HepG2 (cell line): ENCODE data around the gene MORN1. TPM values are rescaled to one million over a fixed set of nuclear protein-coding genes. Genes with fewer than 3 reads are reported as not detected.

ENCODE experiments used
- ATAC-seq: fragments of 200-7000 bp; cut with Tn5 transposase; 3 replicates; pipeline ENCODE4 v1.9.1; 2020; ENCODE audit warnings: mild to moderate bottlenecking, moderate library complexity
- BruUV-seq: library from RNA; stranded (reverse); fragments of 400-500 nt; replicated peaks from 2 replicates; lab custom pipeline; 2021; lab: Mats Ljungman, UMichigan
- CTCF ChIA-PET: fragments of 300-600 bp; formaldehyde crosslinking; extraction: SDS; loops from one replicate; lab custom pipeline; 2021; ENCODE audit warnings: low total read pairs, inconsistent platforms, low intra/inter-chr PET ratio; lab: Yijun Ruan, JAX
- POLR2A ChIA-PET: fragments of 350-600 bp; sonication (Branson Sonifier 250); formaldehyde crosslinking; loops from one replicate; lab custom pipeline; 2020; ENCODE audit warnings: antibody characterized with exemption, inconsistent platforms; lab: Yijun Ruan, JAX
- DNase-seq: peaks from one replicate; pipeline ENCODE4 v3.0.0-alpha.2; 2015; ENCODE audit warnings: low spot score
- FAIRE-seq: peaks from 3 replicates; lab custom pipeline; 2011; peaks lifted over from hg19 to GRCh38; lab: Jason Lieb, UNC
- H2AFZ ChIP-seq: one replicate; pipeline ENCODE4 v1.6.1; 2011; ENCODE audit warnings: low read length, inconsistent platforms
- H3K27ac ChIP-seq: fragments of 300-600 bp; 3 replicates; pipeline ENCODE4 v1.8.0; 2011; ENCODE audit warnings: mixed run types, mild to moderate bottlenecking, mixed read lengths, low read length, inconsistent platforms; ENCODE audit not compliant: insufficient read depth; ENCODE audit errors: extremely low read length
- H3K27me3 ChIP-seq, 2 experiments: fragments of 200-600 bp in 1 of 2; 2 replicates in 1 of 2; 3 replicates in 1 of 2; pipeline versions ENCODE4 v1.6.0 to v1.8.0; 2011; ENCODE audit warnings: low read length in 2 of 2, mild to moderate bottlenecking in 2 of 2, moderate library complexity in 2 of 2, inconsistent platforms in 1 of 2; ENCODE audit not compliant: insufficient read depth in 2 of 2, control insufficient read depth in 1 of 2
- H3K36me3 ChIP-seq, 2 experiments: fragments of 200-600 bp in 1 of 2; replicated peaks in 1 of 2; 2 replicates in 1 of 2; 3 replicates in 1 of 2; pipeline versions ENCODE4 v1.5.1 to v1.8.0; 2011; ENCODE audit warnings: low read length in 2 of 2, inconsistent platforms in 1 of 2; ENCODE audit not compliant: insufficient read depth in 2 of 2, control insufficient read depth in 1 of 2
- H3K4me1 ChIP-seq: 2 replicates; pipeline ENCODE4 v1.5.1; 2012; ENCODE audit warnings: low read length, inconsistent platforms; ENCODE audit not compliant: insufficient read depth
- H3K4me2 ChIP-seq: 2 replicates; pipeline ENCODE4 v1.6.0; 2011; ENCODE audit warnings: low read depth, low read length, inconsistent platforms
- H3K4me3 ChIP-seq, 3 experiments: fragments of 200-600 bp in 1 of 3; sonication (generic), shearing (Covaris generic) in 1 of 3; replicated peaks in 1 of 3; 2 replicates each; pipeline ENCODE4 v1.5.1; 2011 to 2016; ENCODE audit warnings: low read length in 3 of 3, inconsistent platforms in 2 of 3, low read depth in 2 of 3, mild to moderate bottlenecking in 2 of 3, control low read depth in 1 of 3, mixed read lengths in 1 of 3; ENCODE audit not compliant: insufficient read depth in 1 of 3
- H3K79me2 ChIP-seq: one replicate; pipeline ENCODE4 v1.6.1; 2011; ENCODE audit warnings: low read length, inconsistent platforms; ENCODE audit not compliant: insufficient read depth
- H3K9ac ChIP-seq: 2 replicates; pipeline ENCODE4 v1.6.0; 2011; ENCODE audit warnings: mild to moderate bottlenecking, low read depth, low read length, inconsistent platforms; ENCODE audit not compliant: insufficient read depth
- H3K9me3 ChIP-seq: 2 replicates; pipeline ENCODE4 v1.5.1; 2012; ENCODE audit warnings: mild to moderate bottlenecking, low read length
- H4K20me1 ChIP-seq: 2 replicates; pipeline ENCODE4 v1.6.0; 2011; ENCODE audit warnings: inconsistent platforms, mild to moderate bottlenecking, low read length, moderate library complexity; ENCODE audit not compliant: insufficient read depth
- AGO2 ChIP-seq: fragments of 200-400 bp; formaldehyde crosslinking; optimal IDR thresholded peaks from 2 replicates; pipeline ENCODE3; 2017; ENCODE audit warnings: mild to moderate bottlenecking, low read depth, low read length, moderate library complexity
- ASH2L ChIP-seq: fragments of 300-600, 200-600 bp; sonication (generic); IDR thresholded peaks from 2 replicates; pipeline ENCODE4 v1.7.0; 2017; ENCODE audit warnings: low read depth, mild to moderate bottlenecking, moderate library complexity, mixed read lengths, low read length; ENCODE audit not compliant: insufficient read length
- ATF6 ChIP-seq: sonication (generic); formaldehyde crosslinking; conservative IDR thresholded peaks from 2 replicates; pipeline ENCODE4 v1.4.0; 2020; ENCODE audit warnings: missing genetic modification reagents
- CREM ChIP-seq, 2 experiments: sonication (generic) in 1 of 2; formaldehyde crosslinking in 1 of 2; IDR thresholded peaks; 2 replicates each; pipeline versions ENCODE4 v1.4.0 to v1.6.1; 2016 to 2020; ENCODE audit warnings: antibody characterized with exemption in 1 of 2, mild to moderate bottlenecking in 1 of 2, missing genetic modification reagents in 1 of 2
- CTCF ChIP-seq: sonication (generic); formaldehyde crosslinking; IDR thresholded peaks from 2 replicates; pipeline ENCODE4 v1.5.0; 2020; ENCODE audit warnings: mild to moderate bottlenecking, missing genetic modification reagents, moderate library complexity
- MAFG ChIP-seq: sonication (generic); formaldehyde crosslinking; IDR thresholded peaks from 2 replicates; pipeline ENCODE4 v1.5.1; 2020; ENCODE audit warnings: mild to moderate bottlenecking, missing genetic modification reagents
- MXI1 ChIP-seq: IDR thresholded peaks from 3 replicates; pipeline ENCODE4 v1.6.1; 2012; ENCODE audit warnings: low read depth, low read length, inconsistent platforms, borderline replicate concordance
- NR1H2 ChIP-seq: sonication (generic); formaldehyde crosslinking; IDR thresholded peaks from 2 replicates; pipeline ENCODE4 v1.8.1; 2022; ENCODE audit warnings: low read depth, missing genetic modification reagents, borderline replicate concordance
- RBM22 ChIP-seq: fragments of 200-400 bp; formaldehyde crosslinking; optimal IDR thresholded peaks from 2 replicates; pipeline ENCODE3; 2017; ENCODE audit warnings: mild to moderate bottlenecking, low read length, moderate library complexity
- SIX1 ChIP-seq: sonication (generic); formaldehyde crosslinking; IDR thresholded peaks from 2 replicates; pipeline ENCODE4 v1.4.0; 2020; ENCODE audit warnings: missing genetic modification reagents, borderline replicate concordance
- SMAD1 ChIP-seq: sonication (generic); formaldehyde crosslinking; IDR thresholded peaks from 2 replicates; pipeline ENCODE4 v1.4.0; 2020; ENCODE audit warnings: missing genetic modification reagents, low read depth, mild to moderate bottlenecking, borderline replicate concordance
- ZNF101 ChIP-seq: sonication (generic); formaldehyde crosslinking; IDR thresholded peaks from 2 replicates; pipeline ENCODE4 v1.4.0; 2020; ENCODE audit warnings: mild to moderate bottlenecking, low read depth, missing genetic modification reagents, borderline replicate concordance
- WGBS: methylation state at CpG from one replicate; pipeline ENCODE4 v1.1.6; 2017; ENCODE audit warnings: low lambda C conversion rate; 5-methylcytosine and 5-hydroxymethylcytosine counted together
- in situ Hi-C: cut with HindIII; loops from 2 replicates; pipeline ENCODE4 v1.10.0; 2017; ENCODE audit warnings: low pct_unique_long_range_greater_than_20kb; ENCODE audit not compliant: extremely low pct_ligation_motif_present
- intact Hi-C: fragments of 100-400 bp; cut with micrococcal nuclease; formaldehyde crosslinking; loops from one replicate; pipeline ENCODE4 v1.10.0; 2022; ENCODE audit not compliant: unreplicated experiment
- polyA plus RNA-seq, 8 experiments: library from polyadenylated mRNA; depleted of rRNA in 3 of 8; stranded (reverse) in 7 of 8; unstranded in 1 of 8; fragments of >200 nt; fragmentation: Illumina TruSeq in 4 of 8; extraction: Trizol in 4 of 8; gene quantifications; 2 replicates each; pipeline versions ENCODE4 v1.2.1 to v1.2.3, GENCODE V29; 2011 to 2016; ENCODE audit warnings: low read depth in 4 of 8, missing spikeins in 1 of 8, mixed read lengths in 1 of 8; ENCODE audit not compliant: insufficient read depth in 1 of 8
- total RNA-seq, 5 experiments: library from RNA; depleted of rRNA; stranded (reverse); fragments of >200 nt; fragmentation: Illumina TruSeq; extraction: Trizol; gene quantifications; 2 replicates each; pipeline ENCODE4 v1.2.3, GENCODE V29; 2016; ENCODE audit warnings: low read depth in 1 of 5
- TF ChIP-seq, protein P1 (sequence below): sonication (generic); formaldehyde crosslinking; IDR thresholded peaks from 2 replicates; pipeline ENCODE4 v1.4.0; 2020; ENCODE audit warnings: missing genetic modification reagents

The MORN1 gene
- total and polyA plus RNA-seq, 2 of the 13 experiments (the other 11 are each of a cell fraction or from before 2014, with no cell fraction given): 3.1 to 6.5 TPM

DNA sequence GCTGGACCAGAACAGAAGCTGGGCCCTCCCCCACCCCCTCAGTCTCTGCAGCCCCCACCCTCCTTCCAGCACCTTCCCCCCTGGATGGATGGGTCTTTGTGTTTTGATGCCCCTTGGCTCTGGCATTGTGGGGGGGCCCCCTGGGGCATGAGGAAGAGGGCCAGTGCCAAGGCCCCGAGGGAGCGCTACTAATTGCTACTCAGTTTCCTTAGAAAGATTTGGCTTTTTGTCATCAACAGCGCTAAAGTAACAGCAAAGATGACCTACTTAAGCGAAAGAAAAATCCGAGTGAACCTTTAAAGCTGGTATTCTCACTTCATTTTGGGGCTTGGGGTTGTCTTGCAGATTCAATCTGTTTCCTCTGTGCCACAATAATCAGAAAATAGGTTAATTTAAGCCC, 99.8 kb downstream of the MORN1 start (continued):
- TF ChIP-seq, protein P1, sequence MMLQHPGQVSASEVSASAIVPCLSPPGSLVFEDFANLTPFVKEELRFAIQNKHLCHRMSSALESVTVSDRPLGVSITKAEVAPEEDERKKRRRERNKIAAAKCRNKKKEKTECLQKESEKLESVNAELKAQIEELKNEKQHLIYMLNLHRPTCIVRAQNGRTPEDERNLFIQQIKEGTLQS (CRISPR knock-in tag): no peak
- no peak for TF ChIP-seq MXI1
- no peak for TF ChIP-seq CREM (IDR thresholded peaks at IDR 0.05)
- TF ChIP-seq CREM (CRISPR knock-in tag; IDR thresholded peaks at IDR 0.05): no peak
- TF ChIP-seq CTCF (CRISPR knock-in tag): no peak

GRCh38 chr1:2290595-2291510, 100.5 kb downstream of the MORN1 start:
- ChIA-PET CTCF (no interaction called here), POLR2A (no interaction called here)
- Histone ChIP-seq H3K27me3 (no peaks in the 10 kb centered on the region), H3K36me3 (peaks cover 2 to 12% of the 10 kb centered on the region in 2 experiments; a peak in 1 of 5 replicates), H3K9ac (no peak overlapping the region), H3K9me3 (no peaks in the 10 kb centered on the region), H3K4me1 (no peaks in the 10 kb centered on the region), H3K4me3 (no peak overlapping the region), H3K79me2 (peaks cover 75% of the 10 kb centered on the region), H3K27ac (no peak overlapping the region), H4K20me1 (peaks cover 31% of the 10 kb centered on the region; the same call in 1 of the 2 replicates), H3K4me2 (no peak overlapping the region), H2AFZ (no peak overlapping the region)
- in situ Hi-C loops (no loop called here), intact Hi-C loops (no loop called here)
- WGBS: 96% methylated on average over 33 of the region's 41 CpGs
- DNase-seq (no peak), FAIRE-seq (no peak), ATAC-seq (no peak)
- TF ChIP-seq SMAD1 (CRISPR knock-in tag) (no peak), NR1H2 (CRISPR knock-in tag) (no peak), MAFG (CRISPR knock-in tag) (no peak), ZNF101 (CRISPR knock-in tag) (no peak), RBM22 (peak; percentile 72), ATF6 (CRISPR knock-in tag) (no peak), AGO2 (peak; percentile 49), SIX1 (no peak), ASH2L (no peak)
- no TSS peak for BruUV-seq
